ENCODE results near the gene FMN1.

The FMN1 gene

DNA sequence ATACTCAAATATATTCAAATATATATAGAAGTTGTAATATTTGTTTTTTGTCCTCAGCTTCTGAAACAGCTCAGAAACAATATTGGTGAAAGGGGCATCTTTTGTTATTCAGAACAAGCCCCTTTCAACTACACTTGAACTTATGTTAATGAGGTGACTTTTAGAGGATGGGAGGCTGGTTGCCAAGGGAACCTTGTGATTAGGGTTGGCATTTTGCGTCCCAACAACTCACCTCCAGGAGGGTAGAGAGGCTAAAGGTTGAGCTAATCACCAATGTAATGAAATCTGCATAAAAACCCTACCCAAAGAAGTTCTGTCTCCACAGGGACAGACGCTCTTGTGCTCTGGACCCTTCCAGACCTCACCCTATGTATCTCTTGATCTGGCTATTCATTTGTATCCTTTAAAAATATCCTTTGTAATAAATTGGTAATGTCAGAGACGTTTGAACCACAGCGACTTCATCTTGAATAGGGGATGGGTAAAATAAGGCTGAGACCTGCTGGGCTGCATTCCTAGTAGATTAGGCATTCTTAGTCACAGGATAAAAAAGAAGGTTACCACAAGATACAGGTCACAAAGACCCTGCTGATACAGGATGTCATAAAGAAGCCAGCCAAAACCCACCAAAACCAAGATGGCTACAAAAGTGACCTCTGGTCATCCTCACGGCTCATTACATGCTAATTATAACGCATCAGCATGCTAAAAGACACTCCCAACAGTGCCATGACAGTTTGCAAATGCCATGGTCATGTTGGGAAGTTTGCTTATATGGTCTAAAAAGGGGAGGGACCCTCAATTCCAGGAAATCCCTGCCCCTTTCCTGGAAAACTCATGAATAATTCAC is 111.1 kb downstream of the FMN1 start:
- Mint-ChIP-seq H3K9me3 (no peaks in the 10 kb centered on the region), H3K27me3 (ENCODE audit: low read depth, poor library complexity) (peaks cover 3% of the 10 kb centered on the region), H3K27ac (no peak overlapping the region), H3K36me3 (ENCODE audit: low read depth) (peaks cover 9% of the 10 kb centered on the region), H3K4me3 (no peak overlapping the region), H3K4me1 (peaks cover 48% of the 10 kb centered on the region)
- TF ChIP-seq, protein P1, sequence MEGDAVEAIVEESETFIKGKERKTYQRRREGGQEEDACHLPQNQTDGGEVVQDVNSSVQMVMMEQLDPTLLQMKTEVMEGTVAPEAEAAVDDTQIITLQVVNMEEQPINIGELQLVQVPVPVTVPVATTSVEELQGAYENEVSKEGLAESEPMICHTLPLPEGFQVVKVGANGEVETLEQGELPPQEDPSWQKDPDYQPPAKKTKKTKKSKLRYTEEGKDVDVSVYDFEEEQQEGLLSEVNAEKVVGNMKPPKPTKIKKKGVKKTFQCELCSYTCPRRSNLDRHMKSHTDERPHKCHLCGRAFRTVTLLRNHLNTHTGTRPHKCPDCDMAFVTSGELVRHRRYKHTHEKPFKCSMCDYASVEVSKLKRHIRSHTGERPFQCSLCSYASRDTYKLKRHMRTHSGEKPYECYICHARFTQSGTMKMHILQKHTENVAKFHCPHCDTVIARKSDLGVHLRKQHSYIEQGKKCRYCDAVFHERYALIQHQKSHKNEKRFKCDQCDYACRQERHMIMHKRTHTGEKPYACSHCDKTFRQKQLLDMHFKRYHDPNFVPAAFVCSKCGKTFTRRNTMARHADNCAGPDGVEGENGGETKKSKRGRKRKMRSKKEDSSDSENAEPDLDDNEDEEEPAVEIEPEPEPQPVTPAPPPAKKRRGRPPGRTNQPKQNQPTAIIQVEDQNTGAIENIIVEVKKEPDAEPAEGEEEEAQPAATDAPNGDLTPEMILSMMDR (IDR thresholded peaks at IDR 0.05) = no peak
- no peak for DNase-seq

DNA sequence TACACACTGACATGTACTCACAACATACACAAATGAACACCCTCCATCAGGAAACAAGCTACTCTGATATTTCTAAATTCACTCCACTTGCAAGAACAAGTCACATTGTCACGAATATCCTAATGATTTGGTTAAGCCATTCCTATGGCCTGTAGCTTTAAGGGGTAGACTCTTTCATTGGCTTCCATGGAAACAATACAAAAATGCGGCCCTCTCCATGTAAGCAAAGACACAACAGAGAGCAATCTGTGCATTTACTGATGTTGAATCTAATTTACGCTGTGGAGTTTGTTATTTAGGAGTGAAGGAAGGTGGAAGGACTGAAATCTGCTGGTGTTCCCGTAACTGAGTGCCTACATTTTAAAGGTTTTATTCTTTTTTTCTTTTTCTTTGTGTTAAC is 114.5 kb downstream of the FMN1 start:
- Mint-ChIP-seq H3K9me3 (no peaks in the 10 kb centered on the region), H3K27ac (peak overlapping the region; percentile 23), H3K4me3 (no peak overlapping the region), H3K36me3 (ENCODE audit: low read depth) (peaks cover 6% of the 10 kb centered on the region), H3K27me3 (ENCODE audit: low read depth, poor library complexity) (peaks cover 3% of the 10 kb centered on the region), H3K4me1 (peaks cover 50% of the 10 kb centered on the region)
- TF ChIP-seq, protein P1 (IDR thresholded peaks at IDR 0.05) = no peak
- DNase-seq = no peak

DNA sequence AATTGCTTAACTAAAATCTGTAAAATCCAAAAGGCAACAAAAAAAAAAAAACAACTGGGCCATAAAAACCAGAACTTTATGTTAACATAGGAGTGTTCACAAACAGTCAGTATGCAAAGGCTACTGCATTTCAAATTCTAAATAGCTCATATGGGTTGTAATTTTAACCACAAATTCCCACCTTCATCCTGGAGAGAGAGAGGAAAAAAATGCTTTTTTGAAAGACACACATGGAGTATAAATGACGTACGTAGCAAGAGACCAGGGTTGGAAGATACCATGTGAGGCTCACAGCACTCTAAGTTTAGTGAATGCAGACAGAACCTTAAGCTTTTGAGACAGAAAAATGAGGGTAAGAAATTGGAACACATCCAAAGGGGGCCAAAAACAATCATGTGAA is 115.9 kb downstream of the FMN1 start:
- peaks cover 47% of the 10 kb centered on the region for H3K4me1 Mint-ChIP-seq
- DNase-seq = no peak
- H3K27me3 Mint-ChIP-seq (ENCODE audit: low read depth, poor library complexity) = peaks cover 3% of the 10 kb centered on the region
- TF ChIP-seq, protein P1 (IDR thresholded peaks at IDR 0.05) = no peak
- H3K4me3 Mint-ChIP-seq = no peak overlapping the region
- no peaks in the 10 kb centered on the region for H3K9me3 Mint-ChIP-seq
- H3K36me3 Mint-ChIP-seq (ENCODE audit: low read depth) = peaks cover 11% of the 10 kb centered on the region
- H3K27ac Mint-ChIP-seq = no peak overlapping the region

DNA sequence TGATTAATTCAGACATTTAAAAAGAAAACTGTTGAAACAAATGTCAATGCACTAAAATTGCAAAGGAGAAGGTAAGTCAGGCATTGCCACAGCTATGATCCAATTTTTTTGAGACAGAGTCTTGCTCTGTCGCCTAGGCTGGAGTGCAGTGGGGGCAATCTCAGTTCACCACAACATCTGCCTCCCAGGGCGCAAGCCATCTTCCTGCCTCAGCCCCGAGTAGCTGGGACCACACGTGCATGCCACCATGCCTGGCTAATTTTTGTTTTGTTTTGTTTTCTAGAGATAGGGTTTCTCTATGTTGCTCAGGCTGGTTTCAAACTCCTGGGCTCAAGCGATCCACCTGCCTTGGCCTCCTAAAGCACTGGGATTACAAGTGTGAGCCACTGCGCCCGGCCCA is 117.6 kb downstream of the FMN1 start:
- Mint-ChIP-seq H3K36me3 (ENCODE audit: low read depth) (peaks cover 11% of the 10 kb centered on the region), H3K27me3 (ENCODE audit: low read depth, poor library complexity) (peaks cover 3% of the 10 kb centered on the region), H3K9me3 (no peaks in the 10 kb centered on the region), H3K4me1 (peaks cover 48% of the 10 kb centered on the region), H3K27ac (no peak overlapping the region), H3K4me3 (no peak overlapping the region)
- TF ChIP-seq, protein P1 (IDR thresholded peaks at IDR 0.05) = no peak
- DNase-seq = no peak

DNA sequence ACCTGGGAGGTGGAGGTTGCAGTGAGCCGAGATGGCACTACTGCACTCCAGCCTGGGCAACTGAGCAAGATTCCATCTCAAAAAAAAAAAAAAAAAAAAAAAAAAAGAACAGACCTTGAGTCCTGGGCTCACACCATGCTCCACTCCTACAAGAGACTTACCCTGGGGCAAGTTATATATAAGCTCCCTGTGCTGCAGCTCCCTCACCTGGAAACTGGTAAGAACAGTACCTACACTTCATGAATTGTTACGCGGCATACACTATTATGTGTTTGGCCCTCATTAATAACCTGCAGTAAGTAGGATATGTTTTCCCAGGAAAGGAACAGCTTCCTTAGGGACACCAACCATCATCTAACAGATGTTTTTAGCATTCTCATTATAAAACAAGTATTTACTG is 119.6 kb downstream of the FMN1 start:
- H3K4me1 Mint-ChIP-seq = peaks cover 46% of the 10 kb centered on the region
- no peak for DNase-seq

More for the DNA sequence above, 119.6 kb downstream of the FMN1 start:
- Mint-ChIP-seq H3K9me3 (no peaks in the 10 kb centered on the region), H3K4me3 (no peak overlapping the region), H3K27me3 (ENCODE audit: low read depth, poor library complexity) (no peaks in the 10 kb centered on the region), H3K27ac (no peak overlapping the region), H3K36me3 (ENCODE audit: low read depth) (peaks cover 5% of the 10 kb centered on the region)
- TF ChIP-seq, protein P1 (IDR thresholded peaks at IDR 0.05) = no peak

Data from nephron progenitor cell (in vitro differentiated cells).